ENCODE results near the gene GTF2F1. TPM values are rescaled to one million over a fixed set of nuclear protein-coding genes. Genes with fewer than 3 reads are reported as not detected.
"Not testable (repeated sequence)": the region's sequence is repeated elsewhere in the genome, so short reads cannot be mapped to it uniquely, and the experiment has no call there.

GTF2F1 gene
- total RNA-seq, 6 experiments from 2014 or later, result 70.4 to 75.1 (median 71.4) TPM

DNA sequence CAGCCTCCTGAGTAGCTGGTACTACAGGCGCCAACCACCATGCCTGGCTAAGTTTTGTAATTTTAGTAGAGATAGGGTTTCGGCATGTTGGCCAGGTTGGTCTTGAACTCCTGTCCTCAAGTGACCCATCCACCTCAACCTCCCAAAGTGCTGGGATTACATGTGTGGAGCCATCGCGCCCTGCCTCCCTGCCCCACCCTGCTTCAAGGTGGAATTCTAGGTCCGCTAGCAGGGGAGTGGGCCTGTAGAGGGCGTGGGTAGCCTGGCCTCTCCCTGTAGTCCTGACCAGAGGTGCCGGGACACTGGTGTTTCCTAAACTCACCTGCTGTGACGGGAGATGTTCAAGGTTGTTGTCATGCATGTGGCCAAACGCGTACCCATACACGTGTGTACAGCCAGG, 40.2 kb upstream of the GTF2F1 start:
- peaks cover 9% of the 10 kb centered on the region for H3K27me3 Mint-ChIP-seq (ENCODE audit: insufficient read depth)
- H3K4me1 Mint-ChIP-seq (ENCODE audit: low read depth), result no peaks in the 10 kb centered on the region
- H3K4me3 Mint-ChIP-seq, result no peak overlapping the region
- H3K27ac Mint-ChIP-seq, result no peak overlapping the region
- no peaks in the 10 kb centered on the region for H3K36me3 Mint-ChIP-seq (ENCODE audit: low read depth)
- no peaks in the 10 kb centered on the region for H3K9me3 Mint-ChIP-seq
- no peak for DNase-seq
- TF ChIP-seq, protein P1, sequence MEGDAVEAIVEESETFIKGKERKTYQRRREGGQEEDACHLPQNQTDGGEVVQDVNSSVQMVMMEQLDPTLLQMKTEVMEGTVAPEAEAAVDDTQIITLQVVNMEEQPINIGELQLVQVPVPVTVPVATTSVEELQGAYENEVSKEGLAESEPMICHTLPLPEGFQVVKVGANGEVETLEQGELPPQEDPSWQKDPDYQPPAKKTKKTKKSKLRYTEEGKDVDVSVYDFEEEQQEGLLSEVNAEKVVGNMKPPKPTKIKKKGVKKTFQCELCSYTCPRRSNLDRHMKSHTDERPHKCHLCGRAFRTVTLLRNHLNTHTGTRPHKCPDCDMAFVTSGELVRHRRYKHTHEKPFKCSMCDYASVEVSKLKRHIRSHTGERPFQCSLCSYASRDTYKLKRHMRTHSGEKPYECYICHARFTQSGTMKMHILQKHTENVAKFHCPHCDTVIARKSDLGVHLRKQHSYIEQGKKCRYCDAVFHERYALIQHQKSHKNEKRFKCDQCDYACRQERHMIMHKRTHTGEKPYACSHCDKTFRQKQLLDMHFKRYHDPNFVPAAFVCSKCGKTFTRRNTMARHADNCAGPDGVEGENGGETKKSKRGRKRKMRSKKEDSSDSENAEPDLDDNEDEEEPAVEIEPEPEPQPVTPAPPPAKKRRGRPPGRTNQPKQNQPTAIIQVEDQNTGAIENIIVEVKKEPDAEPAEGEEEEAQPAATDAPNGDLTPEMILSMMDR (IDR thresholded peaks at IDR 0.05), result no peak

DNA sequence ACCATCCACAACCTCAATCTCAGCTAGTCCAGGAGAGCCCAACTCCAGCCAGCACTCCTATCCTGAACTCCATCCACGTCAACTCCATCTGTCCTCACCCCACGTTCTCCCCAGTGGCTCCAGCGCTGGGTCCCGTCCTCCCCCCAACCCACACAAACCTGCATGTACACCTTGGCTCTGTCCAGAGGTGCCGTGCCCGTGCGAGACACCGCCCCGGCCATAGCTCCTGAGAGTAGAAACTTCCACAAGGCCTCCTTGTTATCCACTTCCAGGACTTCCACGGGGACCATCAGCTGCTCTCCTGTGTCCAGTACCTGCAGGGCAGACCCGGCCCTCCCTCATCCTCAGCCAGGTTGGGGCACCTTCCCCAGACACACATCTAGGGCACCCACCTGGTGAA, 38.9 kb upstream of the GTF2F1 start:
- TF ChIP-seq, protein P1 (IDR thresholded peaks at IDR 0.05), result no peak
- Mint-ChIP-seq H3K27ac (no peak overlapping the region), H3K4me1 (ENCODE audit: low read depth) (no peaks in the 10 kb centered on the region), H3K36me3 (ENCODE audit: low read depth) (no peaks in the 10 kb centered on the region), H3K9me3 (no peaks in the 10 kb centered on the region), H3K27me3 (ENCODE audit: insufficient read depth) (peaks cover 9% of the 10 kb centered on the region), H3K4me3 (no peak overlapping the region)
- no peak for DNase-seq

DNA sequence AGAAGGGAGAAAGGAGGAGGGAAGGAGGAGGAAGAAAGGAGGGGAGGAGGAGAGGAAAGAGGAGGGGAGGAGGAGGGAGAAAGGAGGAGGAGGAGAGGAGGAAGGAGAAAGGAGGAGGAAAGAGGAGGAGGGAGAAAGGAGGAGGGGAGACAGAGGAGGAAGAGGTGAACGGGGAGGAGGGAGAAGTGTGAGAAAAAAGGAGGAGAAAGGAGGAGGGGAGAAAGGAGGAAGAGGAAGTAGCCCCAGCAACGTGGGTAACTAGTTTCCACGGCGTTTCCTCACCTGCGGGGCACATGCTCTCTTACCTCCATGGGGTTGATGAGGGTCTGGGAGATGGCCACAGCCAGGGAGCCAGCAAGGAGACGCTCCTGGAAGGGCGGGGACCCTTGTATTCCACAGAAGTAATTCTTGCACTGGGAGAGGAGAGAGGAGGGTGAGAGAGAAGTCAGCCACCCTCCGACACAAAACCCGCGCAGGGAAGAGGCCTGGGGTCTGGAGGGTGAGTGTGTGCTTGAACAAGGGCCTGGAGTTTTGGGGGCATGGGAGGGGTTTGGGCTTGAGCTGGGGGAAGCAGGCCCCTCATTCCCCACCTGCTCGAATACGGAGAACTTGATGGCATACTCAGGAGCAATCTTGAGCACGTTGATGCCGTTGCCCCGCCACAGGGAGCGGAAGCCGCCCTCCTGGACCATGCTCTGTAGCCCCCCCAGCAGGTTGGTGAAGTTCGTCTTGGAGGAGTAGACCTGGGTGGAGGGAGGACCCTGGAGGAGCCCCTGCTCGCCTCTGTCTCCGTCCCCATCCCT, 36.7 kb upstream of the GTF2F1 start:
- DNase-seq, result no peak
- Mint-ChIP-seq H3K9me3 (no peaks in the 10 kb centered on the region), H3K27ac (no peak overlapping the region), H3K36me3 (ENCODE audit: low read depth) (peaks cover 6% of the 10 kb centered on the region), H3K4me3 (no peak overlapping the region), H3K4me1 (ENCODE audit: low read depth) (peaks cover 8% of the 10 kb centered on the region), H3K27me3 (ENCODE audit: insufficient read depth) (peaks cover 12% of the 10 kb centered on the region)
- TF ChIP-seq, protein P1 (IDR thresholded peaks at IDR 0.05), result no peak

DNA sequence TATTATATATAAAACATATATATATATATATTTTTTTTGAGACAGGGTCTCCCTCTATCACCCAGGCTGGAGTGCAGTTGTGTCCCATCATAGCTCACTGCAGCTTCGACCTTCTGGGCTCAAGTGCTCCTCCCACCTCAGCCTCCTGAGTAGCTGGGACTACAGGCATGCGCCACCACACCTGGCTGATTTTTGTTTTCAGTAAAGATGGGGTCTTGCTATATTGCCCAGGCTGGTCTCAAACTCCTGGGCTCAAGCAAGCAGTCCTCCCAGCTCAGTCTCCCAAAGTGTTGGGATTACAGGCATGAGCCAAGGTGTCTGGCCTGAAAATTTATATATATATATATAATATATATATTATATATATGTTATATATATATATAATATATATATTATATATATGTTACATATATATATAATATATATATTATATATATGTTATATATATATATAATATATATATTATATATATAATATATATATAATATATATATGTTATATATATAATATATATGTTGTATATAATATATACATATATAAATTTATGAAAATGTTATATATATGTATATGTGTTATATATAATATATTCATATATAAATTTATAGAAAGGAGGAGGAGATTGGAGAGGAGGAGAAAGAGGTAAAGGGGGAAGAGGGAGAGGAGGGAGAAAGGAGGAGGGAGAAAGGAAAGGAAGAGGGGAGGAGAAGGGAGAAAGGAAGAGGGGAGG, 35.9 kb upstream of the GTF2F1 start:
- H3K4me3 Mint-ChIP-seq; H3K9me3 Mint-ChIP-seq; DNase-seq; H3K4me1 Mint-ChIP-seq (ENCODE audit: low read depth); H3K27ac Mint-ChIP-seq; H3K36me3 Mint-ChIP-seq (ENCODE audit: low read depth): not testable (repeated sequence)
- peaks cover 12% of the 10 kb centered on the region for H3K27me3 Mint-ChIP-seq (ENCODE audit: insufficient read depth)

DNA sequence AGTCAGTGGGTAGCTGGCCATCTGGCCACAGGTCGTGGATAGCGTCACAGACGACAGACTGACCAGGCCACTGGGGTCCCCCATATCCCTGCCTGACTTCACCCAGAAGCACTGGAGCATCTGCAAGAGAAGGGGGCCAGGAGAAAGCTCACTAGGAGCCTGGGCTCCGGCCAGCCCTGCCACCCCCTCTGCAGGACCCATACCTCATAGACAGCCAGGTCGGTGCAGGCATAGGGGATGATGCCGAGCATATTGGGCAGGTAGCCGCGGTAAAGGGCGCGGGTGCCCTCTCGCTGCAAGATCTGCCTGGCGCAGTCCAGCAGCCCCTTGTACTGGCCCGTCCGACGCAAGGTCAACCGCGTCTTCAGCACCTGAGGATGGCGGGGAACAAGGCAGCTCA, 34.2 kb upstream of the GTF2F1 start:
- H3K27ac Mint-ChIP-seq, result no peak overlapping the region
- peaks cover 23% of the 10 kb centered on the region for H3K4me1 Mint-ChIP-seq (ENCODE audit: low read depth)
- no peak overlapping the region for H3K4me3 Mint-ChIP-seq
- H3K36me3 Mint-ChIP-seq (ENCODE audit: low read depth), result peaks cover 9% of the 10 kb centered on the region
- TF ChIP-seq, protein P1 (IDR thresholded peaks at IDR 0.05), result no peak
- peaks cover 14% of the 10 kb centered on the region for H3K27me3 Mint-ChIP-seq (ENCODE audit: insufficient read depth)
- DNase-seq, result no peak
- no peaks in the 10 kb centered on the region for H3K9me3 Mint-ChIP-seq

Data from HFFc6 (cell line).